GM18507 (cell line): Measurements from ENCODE around the gene ZNHIT2.
A peak's percentile ranks its signal among the peaks of the same experiment; 100 is the strongest.
"Not testable (repeated sequence)": the region's sequence is repeated elsewhere in the genome, so short reads cannot be mapped to it uniquely, and the experiment has no call there.

Experiments
- DNase-seq: peaks from one replicate; pipeline ENCODE4 v3.0.0; 2011; ENCODE audit warnings: low read depth; ENCODE audit not compliant: insufficient read length; ENCODE audit errors: extremely low spot score
- FAIRE-seq: peaks from 2 replicates; lab custom pipeline; 2011; peaks lifted over from hg19 to GRCh38; lab: Jason Lieb, UNC

Gene ZNHIT2

GRCh38 chr11:65117206-65118096 is at the start of gene ZNHIT2:
Gene ZNHIT2 (minus strand): TSS chr11:65117701. CDS start chr11:65117653, 48 bp downstream.
- DNase-seq (peak; percentile 82), FAIRE-seq (peak; percentile 99)

- DNase-seq: no peak
- FAIRE-seq: no peak
Measured at GRCh38 chr11:65166893-65167292, 49.4 kb upstream of the ZNHIT2 start.

- DNase-seq (no peak), FAIRE-seq (no peak)
Measured at GRCh38 chr11:65165410-65166317, 48.2 kb upstream of the ZNHIT2 start.

- no peak for DNase-seq
- no peak for FAIRE-seq
Measured at GRCh38 chr11:65163684-65164083, 46.2 kb upstream of the ZNHIT2 start.

GRCh38 chr11:65160643-65161042 is 43.1 kb upstream of the ZNHIT2 start:
- DNase-seq: no peak
- FAIRE-seq: no peak

- peak; percentile 78 for FAIRE-seq
- no peak for DNase-seq
Measured at GRCh38 chr11:65159012-65159411, 41.5 kb upstream of the ZNHIT2 start.

- DNase-seq (no peak), FAIRE-seq (no peak)
Measured at GRCh38 chr11:65157336-65157735, 39.8 kb upstream of the ZNHIT2 start.

- FAIRE-seq: no peak
- DNase-seq: no peak
Measured at GRCh38 chr11:65156926-65157325, 39.4 kb upstream of the ZNHIT2 start.

GRCh38 chr11:65156256-65156655 is 38.8 kb upstream of the ZNHIT2 start:
- no peak for FAIRE-seq
- no peak for DNase-seq

- DNase-seq: no peak
Measured at GRCh38 chr11:65152122-65152521, 34.6 kb upstream of the ZNHIT2 start.

GRCh38 chr11:65151331-65151899 is 33.9 kb upstream of the ZNHIT2 start:
- DNase-seq (no peak), FAIRE-seq (no peak)

More at GRCh38 chr11:65152122-65152521, 34.6 kb upstream of the ZNHIT2 start:
- FAIRE-seq: no peak

- FAIRE-seq: no peak
- no peak for DNase-seq
Measured at GRCh38 chr11:65150509-65151299, 33.2 kb upstream of the ZNHIT2 start.

GRCh38 chr11:65150131-65150508 is 32.6 kb upstream of the ZNHIT2 start:
- FAIRE-seq, DNase-seq: not testable (repeated sequence)

- DNase-seq: no peak
- no peak for FAIRE-seq
Measured at GRCh38 chr11:65148657-65149056, 31.2 kb upstream of the ZNHIT2 start.

GRCh38 chr11:65147352-65148075 is 30.0 kb upstream of the ZNHIT2 start:
- FAIRE-seq: no peak
- DNase-seq: no peak

GRCh38 chr11:65141896-65142494 is 24.5 kb upstream of the ZNHIT2 start:
- FAIRE-seq (no peak), DNase-seq (no peak)

GRCh38 chr11:65136515-65137096 is 19.1 kb upstream of the ZNHIT2 start:
- DNase-seq (no peak), FAIRE-seq (no peak)

GRCh38 chr11:65135633-65136145 is 18.2 kb upstream of the ZNHIT2 start:
- no peak for FAIRE-seq
- no peak for DNase-seq
